GM18909 (cell line): ENCODE data around the gene CTXN2.
A peak's percentile ranks its signal among the peaks of the same experiment; 100 is the strongest.

Source experiments
- ATAC-seq: cut with Tn5 transposase; IDR thresholded peaks from one replicate; pipeline ENCODE4 v1.9.1; 2021; ENCODE audit warnings: mild to moderate bottlenecking; ENCODE audit not compliant: unreplicated experiment, poor library complexity

Gene CTXN2

DNA sequence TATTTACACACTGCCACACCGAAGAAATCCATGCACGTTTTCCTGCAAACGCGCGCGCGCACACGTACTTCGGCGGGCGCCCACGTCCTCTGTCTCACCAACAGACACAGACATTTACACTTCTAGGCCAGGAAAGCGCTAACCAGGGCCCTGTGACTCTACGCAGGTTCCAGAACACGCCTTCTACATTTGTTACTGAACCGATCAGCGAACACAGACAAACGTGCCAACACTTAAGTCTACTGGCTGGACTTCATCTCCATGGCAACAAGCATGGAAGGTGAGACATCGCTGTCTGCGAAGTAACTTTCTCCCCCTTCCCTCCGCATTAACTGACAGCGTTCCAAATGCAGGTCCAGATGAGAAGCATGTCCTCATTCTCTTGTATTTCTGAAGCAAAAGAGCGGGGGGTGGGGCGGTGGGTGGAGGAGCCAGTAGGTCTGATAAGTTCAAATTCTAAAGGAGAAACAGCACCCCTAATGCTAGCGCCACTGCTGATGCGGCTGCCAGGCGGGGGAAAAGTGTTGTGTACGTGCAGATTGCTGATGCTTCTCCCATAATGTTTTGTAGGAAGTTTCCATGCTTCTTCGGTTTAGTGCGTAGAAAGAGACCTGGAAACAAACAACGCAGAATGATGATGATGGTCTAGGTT, at the start of gene CTXN2:
Gene CTXN2, plus strand, starts transcription at position 92 of the 652 bp plus-strand sequence. CDS start 9,636 bp downstream, outside the sequence.
- no peak for ATAC-seq

DNA sequence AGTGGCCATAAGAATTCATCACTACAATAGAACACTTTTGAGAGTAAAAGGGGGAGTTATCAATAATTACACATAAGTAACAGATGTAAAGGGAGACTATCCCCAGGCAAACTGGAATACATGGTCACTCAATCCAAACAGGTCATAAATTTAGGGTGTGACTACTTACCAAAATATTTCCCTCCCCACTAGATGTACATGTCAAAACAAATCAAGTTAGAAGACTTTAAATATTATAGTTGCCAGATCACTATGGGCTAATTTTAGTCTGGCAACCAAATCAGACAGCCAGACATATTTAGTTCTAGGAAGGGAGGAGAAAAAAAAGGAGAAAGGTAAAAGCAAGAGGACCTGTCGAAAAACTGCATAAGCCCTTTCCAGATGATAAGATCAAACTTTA, 47.6 kb upstream of the CTXN2 start:
- ATAC-seq: no peak

DNA sequence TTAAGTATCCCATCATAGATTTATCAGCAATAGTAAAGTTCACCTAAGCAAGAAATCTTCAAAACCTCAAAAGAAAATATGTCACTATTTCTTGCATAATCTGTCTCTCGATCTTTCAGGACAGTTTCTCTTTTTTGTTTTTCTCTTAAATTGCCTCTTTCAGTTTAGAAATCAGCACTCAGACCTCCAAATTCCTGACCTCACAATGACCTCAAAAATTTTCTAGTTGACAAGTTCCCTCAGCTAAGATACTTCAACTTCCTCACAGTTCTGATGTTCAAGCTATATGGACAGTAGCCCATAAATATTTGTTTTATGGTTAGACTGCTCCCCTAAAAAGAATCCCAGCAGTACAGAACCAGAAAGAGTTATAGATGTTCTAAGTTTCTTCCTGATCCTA, 46.6 kb upstream of the CTXN2 start:
- ATAC-seq: peak; percentile 53

DNA sequence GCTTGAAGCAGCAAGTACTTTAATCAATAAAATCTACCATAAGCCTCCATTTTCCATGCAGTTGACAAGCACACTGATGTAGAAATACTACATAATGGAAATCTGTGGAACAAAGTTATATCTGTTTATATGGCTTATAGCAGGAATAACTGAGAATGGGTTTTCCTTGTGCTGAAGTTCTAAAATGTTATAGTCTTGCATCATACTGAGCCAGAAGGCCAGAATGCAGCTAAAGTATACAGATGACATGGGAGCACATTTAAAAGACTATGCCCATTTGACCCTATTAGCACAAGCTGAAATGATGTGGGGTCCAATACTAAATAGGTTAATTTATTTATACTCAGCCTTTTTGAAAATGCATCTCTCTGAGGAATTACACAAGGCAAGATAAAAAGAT, 45.5 kb upstream of the CTXN2 start:
- ATAC-seq: no peak

DNA sequence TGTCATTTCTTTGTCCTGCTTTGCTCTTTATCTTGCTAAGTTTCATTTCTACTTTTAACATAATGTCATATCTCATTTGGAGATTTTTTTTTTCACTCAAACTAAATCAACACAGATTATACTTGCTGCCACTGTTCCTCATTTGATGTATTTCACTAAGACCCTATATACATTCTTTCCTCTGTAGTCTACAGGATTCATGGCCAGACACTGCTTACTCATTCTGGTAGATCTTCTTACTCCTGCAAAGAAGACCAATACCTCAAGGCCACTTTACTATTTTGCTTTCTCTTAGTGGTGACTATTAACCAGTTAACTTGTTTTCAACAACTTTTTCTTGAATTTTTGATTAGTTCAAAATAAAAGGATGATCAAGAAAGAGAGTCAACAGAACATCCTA, 44.1 kb upstream of the CTXN2 start:
- ATAC-seq: no peak

DNA sequence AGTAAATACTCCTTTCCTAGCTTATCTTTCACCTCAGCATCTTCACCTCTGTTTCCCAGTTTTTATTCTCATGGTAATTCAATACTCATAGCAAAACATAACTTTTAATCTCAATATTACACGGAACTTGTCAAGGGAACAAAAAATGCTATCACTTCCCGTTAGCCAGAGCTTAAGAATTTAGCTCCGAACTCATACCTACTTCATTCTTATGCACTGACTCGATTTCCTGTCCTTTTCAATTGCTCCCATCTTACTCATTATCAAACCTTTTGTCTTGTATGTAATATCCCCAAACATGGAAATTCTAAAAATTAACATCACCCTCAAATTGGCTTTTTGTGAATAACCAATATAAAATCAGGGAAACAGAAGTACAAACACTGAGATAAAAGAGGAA, 41.6 kb upstream of the CTXN2 start:
- no peak for ATAC-seq

DNA sequence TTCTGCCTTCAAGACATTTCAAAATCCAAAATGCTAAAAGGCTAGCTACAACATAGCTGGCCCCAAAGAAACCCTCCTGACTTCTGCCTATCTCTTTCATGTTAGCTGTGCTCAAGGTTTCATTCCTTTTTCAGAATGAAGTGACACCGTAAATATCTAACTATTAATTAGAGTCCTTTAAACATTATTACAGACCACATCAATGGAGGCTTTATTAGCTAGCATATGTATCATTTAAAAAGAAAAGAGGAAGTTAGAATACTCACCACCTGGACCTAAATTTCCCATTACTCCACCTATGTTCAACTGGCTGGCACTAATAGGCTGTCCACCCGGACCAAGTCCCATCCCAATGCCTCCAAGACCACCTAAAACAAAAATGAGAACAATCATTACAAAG, 37.9 kb upstream of the CTXN2 start:
- no peak for ATAC-seq

DNA sequence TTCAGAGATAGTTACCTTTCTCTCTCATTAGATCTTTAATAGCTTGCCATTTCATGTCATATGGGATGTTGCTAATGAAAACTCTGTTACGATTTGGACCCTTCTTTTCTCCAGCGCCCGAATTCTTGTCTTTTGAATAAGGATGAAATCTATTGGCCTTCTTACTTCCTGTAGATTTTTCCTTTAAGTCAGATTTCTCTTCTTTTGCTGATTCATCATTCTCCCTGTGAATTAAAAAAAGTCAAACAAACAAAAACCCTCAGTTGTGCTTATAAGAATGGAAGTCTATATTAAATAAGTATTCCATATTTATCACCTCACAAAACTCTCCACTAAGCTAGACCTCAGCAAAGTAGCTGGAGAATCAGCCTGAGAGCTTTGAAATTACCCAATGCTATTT, 22.8 kb upstream of the CTXN2 start:
- no peak for ATAC-seq

DNA sequence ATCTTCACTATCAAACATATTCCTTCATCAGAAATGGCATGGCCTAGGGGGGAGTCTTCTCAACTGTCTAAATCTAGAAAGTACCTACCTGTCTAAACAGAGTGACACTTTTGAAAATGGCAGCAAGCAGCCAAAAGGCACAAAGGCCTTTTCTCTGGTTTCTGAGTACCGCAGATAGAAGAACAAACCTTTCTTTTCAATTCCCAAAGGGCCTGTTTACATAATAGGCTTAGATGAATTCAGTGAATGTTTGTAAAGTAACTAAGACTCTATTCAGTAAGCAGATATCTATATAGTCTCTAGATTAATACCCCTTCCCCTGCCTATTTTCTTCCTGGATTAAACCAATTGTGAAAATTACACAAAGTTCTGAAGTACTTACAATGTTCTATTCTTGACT, 20.5 kb upstream of the CTXN2 start:
- ATAC-seq: no peak

DNA sequence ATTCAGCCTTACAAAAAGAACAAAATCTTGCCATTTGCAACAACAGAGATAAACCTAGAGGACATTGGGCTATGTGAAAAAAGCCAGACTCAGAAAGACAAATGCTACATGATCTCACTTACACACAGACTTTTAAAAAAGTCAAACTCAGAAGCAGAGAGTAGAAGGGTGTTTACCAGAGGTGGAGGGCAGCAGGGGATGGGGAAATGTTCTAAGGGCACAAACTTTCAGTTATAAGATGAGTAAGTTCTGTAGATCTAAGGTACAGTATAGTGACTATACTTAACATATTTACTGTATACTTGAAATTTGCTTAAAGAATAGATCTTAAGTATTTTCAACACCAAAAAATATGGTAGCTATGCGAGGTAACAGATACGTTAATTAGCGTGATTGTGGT, 16.3 kb upstream of the CTXN2 start:
- peak; percentile 29 for ATAC-seq

DNA sequence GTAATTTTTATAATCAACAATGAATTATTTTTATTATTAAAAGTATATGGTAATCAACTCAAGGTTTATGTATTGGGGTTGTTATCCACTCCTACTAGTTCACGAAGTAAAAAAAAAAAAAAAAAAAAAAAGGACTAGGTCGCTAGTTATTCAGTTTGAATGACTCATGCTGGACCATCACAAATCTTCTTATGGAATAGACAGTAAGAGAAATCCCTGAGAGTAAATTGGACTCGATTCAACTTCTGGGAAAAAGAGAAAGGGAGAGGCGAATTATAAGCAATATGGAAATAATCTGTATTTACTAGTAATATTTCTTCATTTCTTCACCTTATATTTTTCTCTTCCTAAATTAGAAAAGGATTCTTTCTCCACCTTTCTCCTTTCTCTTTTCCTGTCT, 15.4 kb upstream of the CTXN2 start:
- no peak for ATAC-seq

DNA sequence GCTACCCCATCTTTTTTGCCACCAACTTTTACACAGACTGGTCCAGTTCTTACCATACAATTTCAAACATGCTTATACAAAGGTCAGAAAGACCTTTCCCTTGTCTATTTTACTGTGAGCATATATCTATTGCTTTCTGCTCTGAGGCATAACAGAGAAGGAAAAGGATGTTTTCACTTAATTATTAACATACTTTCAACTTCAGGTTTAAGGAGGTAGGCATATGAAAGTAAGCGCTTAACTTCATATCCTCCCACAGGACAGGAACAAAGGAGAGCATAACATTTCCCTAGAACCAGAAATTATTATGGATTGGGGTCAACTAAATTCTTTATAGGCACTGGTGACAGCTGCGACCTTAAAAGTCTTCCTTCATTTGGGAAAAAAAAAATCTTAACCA, 14.5 kb upstream of the CTXN2 start:
- ATAC-seq: peak; percentile 45

DNA sequence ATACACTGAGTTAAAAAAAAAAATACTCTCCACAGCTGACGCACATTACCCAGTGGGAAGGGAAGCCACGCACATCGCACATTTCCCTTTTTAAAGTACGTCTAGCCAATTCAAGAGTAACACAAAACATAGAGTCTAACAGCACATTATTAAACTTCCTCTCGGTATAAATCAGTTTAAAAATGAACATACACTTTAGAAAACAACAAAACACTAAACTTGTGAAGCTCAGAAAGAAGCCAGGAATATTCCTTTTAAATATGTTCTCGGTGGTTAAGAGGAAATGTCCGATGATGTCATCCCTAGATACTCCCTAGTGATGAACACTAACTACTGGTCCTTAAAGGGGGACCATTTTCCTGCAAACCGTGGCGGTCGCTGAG, 14.1 kb upstream of the CTXN2 start:
- ATAC-seq: peak; percentile 69

DNA sequence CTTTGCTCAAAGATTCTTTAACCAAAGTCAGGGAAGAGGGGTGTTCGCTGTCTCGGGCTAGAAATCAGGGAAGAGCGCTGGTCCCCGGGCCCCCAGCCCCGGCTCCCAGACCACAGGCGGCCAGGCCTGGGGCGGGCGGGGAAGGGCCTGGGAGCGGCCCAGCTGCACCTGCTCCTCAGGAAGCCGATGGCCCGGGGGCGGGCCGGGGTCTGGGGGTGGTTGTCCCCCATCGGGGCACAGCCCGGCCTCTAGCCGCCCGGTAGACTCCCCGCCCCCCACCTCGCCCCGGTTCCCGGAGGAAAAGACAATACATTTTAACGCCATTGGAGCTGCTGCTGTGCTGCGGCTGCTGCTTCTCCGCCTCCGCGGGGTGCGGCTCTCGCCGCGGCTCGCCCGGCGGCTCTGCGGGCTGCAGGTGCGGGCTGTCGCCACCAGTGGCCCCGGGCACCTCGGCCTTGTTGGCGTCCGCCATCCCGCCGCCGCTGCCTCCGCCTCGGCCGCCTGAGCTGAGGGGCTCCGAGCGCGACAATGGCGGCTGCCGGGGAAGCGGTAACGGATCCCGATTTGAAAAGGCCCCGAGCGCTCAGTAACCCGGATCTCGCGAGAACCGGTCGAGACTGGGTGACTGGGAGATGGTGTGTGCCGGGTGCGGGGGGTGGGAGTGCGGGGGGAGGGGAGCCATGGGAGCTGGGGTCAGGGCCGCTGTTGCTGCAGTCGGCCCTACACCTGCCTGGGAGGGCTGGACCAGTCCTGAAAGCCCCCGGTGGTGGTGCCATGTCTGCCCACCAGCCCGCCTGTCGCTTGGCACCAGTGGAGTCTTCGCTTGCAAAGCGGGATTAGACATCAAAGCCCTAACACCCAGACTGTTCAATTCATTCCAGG, 13.5 kb upstream of the CTXN2 start, which contains the start of gene MYEF2:
Gene MYEF2, minus strand, starts transcription at position 530 of the 882 bp plus-strand sequence. Its CDS starts 58 bp downstream, at position 472.
- peak; percentile 81 for ATAC-seq

DNA sequence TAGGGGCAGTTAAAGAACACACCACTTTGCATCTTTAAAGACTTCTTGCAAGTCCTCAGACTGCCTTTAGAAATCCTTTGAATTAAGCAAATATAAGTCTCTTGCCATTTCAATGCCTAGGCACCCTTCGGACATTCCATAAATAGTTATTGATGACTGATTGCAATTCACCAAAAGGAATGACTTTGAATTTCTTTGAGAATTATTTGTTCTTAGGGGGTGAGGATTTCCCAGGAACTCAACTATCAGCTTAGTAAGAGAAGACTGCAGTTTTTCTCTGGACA, 12.9 kb upstream of the CTXN2 start:
- no peak for ATAC-seq

DNA sequence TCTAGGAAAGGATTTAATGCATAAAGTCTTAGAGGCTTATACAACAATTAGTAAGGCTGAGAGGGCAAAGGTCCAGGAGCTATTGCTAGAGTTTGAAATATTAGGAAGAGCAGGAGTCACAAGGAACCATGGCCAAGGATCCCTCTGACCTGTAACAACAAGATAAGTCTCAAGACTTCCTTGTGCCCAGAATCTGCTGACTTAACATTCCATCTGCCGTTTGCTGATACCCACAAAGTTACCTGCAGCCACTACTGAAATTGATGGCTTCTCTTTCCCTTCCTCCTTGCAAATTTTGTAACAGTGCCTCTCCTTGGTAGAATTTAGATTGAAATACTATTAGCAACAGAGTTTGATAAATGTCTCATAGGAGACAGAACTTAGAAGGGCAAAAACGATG, 8.7 kb upstream of the CTXN2 start:
- no peak for ATAC-seq

DNA sequence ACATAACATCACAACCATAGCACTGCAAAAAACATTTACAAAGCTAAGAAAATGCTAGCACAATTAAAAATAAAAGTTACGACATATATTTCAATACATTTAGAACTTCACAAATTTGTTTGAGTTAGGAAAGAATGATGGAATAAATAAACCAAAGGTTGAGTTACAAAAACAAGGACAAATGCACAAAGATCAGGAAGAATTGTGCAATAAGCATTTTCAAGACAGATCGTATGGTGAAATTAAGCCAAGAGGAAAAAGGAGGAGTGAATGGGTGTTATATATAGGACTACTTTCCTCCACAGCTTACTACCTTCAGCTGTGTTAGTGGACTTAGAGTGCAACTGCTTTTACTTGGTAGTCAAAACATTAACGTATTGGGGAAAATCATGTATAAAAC, 5.9 kb upstream of the CTXN2 start:
- ATAC-seq: no peak

DNA sequence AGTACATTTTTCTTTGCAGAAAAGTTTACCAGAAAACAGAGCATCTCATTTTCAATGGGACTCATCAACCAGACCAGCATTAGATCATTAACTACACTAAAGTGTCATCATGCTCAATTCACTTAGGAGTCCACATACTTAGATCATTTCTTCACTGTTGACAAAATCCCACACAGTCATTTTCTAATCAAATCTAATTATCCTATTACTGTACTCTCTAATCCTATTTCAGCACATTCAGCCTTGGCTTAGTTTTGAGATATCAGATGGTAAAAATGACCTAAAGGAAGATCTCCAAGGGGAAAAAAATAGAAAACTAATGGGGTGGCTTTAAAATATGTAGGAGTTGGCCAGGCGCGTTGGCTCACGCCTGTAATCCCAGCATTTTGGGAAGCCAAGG, 5.2 kb upstream of the CTXN2 start:
- ATAC-seq: no peak

DNA sequence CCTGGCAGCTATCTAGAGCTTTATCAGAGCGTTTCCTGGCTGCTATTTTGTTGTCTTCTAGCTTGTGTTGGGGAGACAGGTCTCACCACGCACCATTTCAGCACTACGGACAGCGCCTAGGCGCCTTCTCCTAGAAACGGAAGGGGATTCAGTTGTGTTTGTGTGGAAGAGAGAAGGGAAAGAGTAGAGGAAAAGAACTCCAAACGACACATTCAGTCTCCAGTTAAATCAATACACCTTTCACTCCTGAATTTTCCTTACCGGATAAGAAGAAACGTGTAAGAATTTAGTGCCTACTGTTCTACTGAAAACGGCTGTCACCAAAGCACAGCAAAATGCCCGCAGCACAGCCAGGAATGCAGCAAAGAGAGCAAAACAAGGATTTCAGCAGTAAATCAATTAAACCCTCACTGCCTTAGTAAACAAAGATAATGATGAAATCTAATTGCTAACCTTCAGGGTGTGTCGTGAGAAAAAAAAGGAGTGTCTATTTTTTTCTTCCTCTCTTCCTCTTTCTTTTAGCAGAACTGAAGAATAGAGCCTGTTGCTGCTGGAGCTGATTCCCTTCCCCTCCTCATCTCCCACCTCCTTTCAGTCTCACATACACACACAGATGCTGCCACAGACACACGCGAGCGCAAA, 412 bp upstream of the CTXN2 start:
- no peak for ATAC-seq

DNA sequence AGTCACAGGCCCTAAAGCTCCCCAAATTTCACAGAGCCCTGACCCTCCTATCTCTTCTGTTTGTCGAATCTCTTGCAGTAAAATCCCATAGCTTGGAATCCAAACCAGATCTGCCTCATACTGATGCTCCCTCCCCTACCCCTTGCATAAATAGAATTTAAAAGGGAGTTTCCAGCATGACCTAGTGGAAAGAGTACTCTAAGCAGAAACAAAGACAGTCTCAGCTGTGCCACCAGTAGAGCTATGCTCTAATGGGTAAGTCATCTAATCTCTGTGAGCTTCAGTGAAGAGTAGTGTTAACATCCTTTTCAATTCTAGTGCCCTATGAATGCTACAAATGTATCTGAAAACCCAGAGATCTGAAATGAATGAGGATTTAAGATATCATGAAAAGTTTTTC, 10.6 kb downstream of the CTXN2 start:
- ATAC-seq: no peak

DNA sequence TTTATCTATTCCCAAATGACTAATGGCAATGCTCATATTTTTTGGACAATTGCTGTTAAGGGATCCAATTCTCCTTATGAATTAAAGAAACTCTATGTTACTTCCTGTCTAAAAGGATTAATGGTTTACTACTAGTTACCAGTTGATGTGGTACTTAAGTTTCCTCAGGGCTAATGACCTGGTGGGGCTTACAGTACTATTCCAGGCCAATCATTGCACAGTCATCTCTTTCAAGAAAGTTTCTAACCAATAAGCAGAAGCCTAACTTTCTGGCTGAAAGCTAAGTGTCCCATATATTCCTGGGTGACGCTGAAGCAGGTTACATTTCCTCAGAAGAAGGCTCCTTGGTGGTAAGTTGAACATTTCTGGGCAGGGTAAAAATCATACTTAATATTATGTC, 14.5 kb downstream of the CTXN2 start, which contains the start of gene SLC12A1:
Gene SLC12A1, plus strand, starts transcription at position 322 of the 400 bp plus-strand sequence. CDS start 1,418 bp downstream, outside the sequence.
- ATAC-seq: no peak
